NB4 (cell line): Measurements from ENCODE around the gene CALML5.

Experiments used
- CTCF ChIP-seq: IDR thresholded peaks from one replicate; pipeline ENCODE4 v1.5.1; 2012; ENCODE audit warnings: low read depth, low read length
- MAX ChIP-seq: IDR thresholded peaks from 2 replicates; pipeline ENCODE4 v1.6.1; 2011; ENCODE audit warnings: low read depth, low read length
- MYC ChIP-seq: IDR thresholded peaks from 2 replicates; pipeline ENCODE4 v1.6.1; 2011; ENCODE audit warnings: low read depth, low read length
- POLR2A ChIP-seq: IDR thresholded peaks from 2 replicates; pipeline ENCODE4 v1.6.1; 2011; ENCODE audit warnings: mild to moderate bottlenecking; ENCODE audit not compliant: insufficient read length; ENCODE audit errors: extremely low read depth

- TF ChIP-seq CTCF (no peak), POLR2A (no peak), MAX (no peak), MYC (no peak)
These were observed 34.9 kb upstream of the CALML5 start for GRCh38 chr10:5534051-5534821.
